Islet of Langerhans (tissue), 1 donor: ENCODE results near the gene CHST11.

Experiments
- FAIRE-seq: peaks from one replicate; lab custom pipeline; 2011; peaks lifted over from hg19 to GRCh38; lab: Jason Lieb, UNC

CHST11 gene

GRCh38 chr12:104456417-104456949, at the start of gene CHST11:
Gene CHST11, plus strand, starts transcription at chr12:104456948.
- FAIRE-seq = no peak

DNA sequence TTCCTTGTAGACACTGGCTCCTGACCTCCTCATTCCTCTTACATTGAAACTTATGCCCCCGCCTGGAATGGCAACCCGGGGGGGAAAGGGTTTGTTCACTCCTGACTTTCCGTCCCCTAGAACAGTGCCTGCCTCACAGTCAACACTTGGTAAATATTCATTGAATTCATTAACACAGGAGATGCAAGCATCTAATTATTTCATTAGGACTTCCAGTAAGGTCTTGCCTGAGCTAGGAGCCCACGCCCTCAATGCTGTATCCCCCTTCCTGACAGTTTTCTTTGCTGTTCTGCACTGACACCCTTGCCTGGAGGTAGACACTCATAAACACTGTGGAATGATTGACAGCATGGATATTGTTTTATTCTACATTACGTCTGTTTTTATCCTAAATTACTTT, 49.3 kb upstream of the CHST11 start:
- FAIRE-seq = no peak

GRCh38 chr12:104407922-104408321, 48.8 kb upstream of the CHST11 start:
- FAIRE-seq = no peak

- FAIRE-seq = no peak
These were observed 46.4 kb upstream of the CHST11 start for GRCh38 chr12:104410326-104410725.

- FAIRE-seq = no peak
These were observed 46.0 kb upstream of the CHST11 start for GRCh38 chr12:104410786-104411185.

GRCh38 chr12:104411826-104412641, 44.7 kb upstream of the CHST11 start:
- no peak for FAIRE-seq

- no peak for FAIRE-seq
These were observed 44.1 kb upstream of the CHST11 start for GRCh38 chr12:104412681-104413080.

- FAIRE-seq = no peak
These were observed 43.4 kb upstream of the CHST11 start for GRCh38 chr12:104413330-104413729.

- FAIRE-seq = no peak
These were observed 42.0 kb upstream of the CHST11 start for GRCh38 chr12:104414581-104415341.

DNA sequence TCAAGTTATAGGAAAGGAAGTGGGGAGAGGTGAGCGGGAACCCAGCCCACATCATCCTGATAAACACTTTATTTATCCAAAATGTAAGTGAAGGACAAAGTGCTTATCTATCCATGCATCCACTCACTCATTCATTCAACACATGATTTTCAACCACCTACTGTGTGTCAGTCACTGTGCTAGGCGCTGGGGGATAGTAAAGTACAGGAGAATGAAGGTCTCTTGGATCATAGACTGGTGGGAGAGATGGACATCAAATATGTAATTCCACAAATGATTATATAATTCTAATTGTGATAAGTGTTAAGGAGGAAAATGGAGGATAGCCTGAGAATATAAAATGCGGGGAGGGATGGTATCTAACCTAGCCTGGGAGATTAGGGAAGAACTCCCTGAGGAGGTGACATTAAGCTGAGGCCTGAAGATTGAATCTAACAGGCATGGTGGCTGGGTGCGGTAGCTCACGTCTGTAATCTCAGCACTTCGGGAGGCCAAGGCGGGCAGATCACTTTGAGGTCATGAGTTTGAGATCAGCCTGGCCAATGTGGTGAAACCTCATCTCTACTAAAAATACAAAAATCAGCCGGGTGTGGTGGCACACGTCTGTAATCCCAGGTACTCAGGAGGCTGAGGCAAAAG, 41.3 kb upstream of the CHST11 start:
- no peak for FAIRE-seq

GRCh38 chr12:104416136-104416535, 40.6 kb upstream of the CHST11 start:
- no peak for FAIRE-seq

DNA sequence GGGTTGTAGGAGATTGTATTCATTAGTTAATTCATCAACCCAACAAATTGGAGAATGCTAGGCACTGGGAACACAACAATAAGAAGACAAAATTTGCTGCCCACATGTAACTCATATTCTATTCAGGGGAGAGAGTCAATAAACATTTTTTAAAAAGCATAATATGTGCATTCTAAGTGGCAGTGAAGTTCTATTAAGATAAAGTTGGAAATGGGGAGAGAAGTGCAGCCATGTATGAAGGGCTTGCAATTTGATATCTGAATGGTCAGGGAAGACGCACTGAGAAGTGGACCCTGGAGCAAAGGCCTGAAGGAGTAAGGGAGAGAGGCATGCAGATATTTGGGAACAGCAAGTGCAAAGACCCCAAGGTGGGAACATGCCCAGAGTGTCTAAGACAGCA, 40.2 kb upstream of the CHST11 start:
- FAIRE-seq = no peak

DNA sequence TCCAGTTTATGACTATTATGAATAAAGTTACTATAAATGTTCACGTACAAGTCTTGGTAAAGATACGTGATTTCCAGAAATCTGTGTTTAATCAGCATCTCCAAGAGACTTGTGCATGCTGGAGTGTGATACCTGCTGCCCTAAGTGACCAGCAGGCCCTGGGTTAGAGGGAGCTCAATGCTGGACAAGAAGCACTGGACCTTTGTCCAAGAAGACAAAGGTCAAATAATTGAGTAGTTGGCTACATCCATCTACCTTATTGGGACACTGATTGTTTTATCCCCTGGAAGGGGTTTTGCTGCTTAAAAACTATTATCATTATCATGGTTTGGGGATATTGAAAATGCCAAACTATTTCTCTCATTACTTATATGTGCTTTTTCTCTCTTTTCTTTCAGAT, 37.0 kb upstream of the CHST11 start:
- FAIRE-seq = no peak

DNA sequence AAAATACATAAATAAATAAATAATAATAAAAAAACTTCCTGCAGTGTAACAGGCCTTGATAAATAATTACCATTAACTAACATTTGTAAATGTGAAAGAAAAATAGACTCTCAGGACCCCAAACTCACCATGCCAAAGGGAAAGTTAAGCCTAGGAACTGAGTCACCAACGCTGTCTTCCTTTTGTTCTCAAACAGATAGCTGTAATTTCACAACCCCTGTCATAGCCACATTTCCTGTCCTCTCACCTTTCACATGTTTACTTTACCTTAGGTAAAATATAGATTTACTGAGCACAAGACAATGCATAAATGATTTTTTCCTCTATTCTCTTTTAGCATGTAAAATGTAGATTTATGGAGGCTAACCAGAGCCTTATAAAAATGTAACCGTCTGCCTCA, 35.9 kb upstream of the CHST11 start:
- FAIRE-seq = no peak

GRCh38 chr12:104421343-104421742, 35.4 kb upstream of the CHST11 start:
- FAIRE-seq = no peak

GRCh38 chr12:104422441-104422840, 34.3 kb upstream of the CHST11 start:
- FAIRE-seq = no peak

DNA sequence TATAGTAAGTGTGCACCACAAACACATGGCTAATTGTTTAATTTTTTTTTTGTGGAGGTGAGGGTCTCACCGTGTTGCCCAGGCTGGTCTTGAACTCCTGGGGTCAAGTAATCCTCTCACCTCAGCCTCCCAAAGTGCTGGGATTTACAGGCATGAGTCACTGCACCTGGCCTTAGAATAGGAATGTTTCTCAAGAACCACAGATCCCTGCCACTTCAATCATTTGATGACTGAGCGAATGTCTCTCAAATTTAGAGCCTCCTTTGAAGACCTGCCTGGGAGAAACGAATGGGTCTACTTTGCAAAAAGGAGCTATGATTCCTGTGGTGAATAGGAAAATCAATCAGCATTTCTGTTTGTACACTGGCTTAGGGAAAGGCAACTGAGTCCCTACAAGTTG, 33.5 kb upstream of the CHST11 start:
- FAIRE-seq = no peak

- FAIRE-seq = no peak
These were observed 32.9 kb upstream of the CHST11 start for GRCh38 chr12:104423809-104424208.

DNA sequence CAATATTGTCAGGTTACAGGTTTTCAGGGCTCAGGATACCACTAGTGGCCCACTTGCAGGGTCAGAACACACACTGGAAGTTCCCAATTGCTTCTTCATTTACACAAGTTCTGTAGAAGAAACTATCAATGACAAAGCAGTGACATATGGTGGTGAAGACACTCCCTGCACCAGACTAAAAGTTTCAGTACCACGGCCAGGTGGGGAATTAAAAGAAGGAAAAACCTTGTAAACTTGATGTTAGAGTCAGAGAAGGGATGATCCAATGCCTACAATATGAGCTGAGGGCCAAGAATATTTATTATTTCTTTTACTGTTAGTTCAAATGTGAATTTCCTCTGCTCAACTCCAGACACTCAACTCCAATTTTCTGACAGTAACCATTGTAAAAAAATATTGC, 31.8 kb upstream of the CHST11 start:
- no peak for FAIRE-seq

- no peak for FAIRE-seq
These were observed 31.1 kb upstream of the CHST11 start for GRCh38 chr12:104425614-104426013.

- no peak for FAIRE-seq
These were observed 29.7 kb upstream of the CHST11 start for GRCh38 chr12:104426926-104427546.

GRCh38 chr12:104427547-104427938, 29.2 kb upstream of the CHST11 start:
- no peak for FAIRE-seq

DNA sequence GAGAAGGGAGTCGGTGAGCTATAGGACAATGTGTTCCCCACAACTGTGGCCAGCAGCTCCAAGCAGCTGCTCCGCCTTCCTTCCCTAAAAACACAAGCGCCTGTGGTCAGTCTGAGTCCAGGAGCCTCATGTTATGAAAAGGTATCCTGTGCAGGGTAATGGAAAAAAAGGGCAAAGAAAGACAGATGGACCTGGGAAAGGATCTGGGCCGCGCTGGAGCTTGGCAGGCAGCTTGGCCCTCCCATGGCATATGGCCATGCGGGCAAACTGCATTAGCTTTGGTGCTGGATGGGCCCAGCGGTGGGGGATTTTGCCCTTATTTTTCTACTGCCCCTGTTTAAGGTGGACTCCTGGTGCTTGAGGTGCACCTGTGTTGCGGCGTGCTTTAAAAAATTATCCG, 23.7 kb upstream of the CHST11 start:
- no peak for FAIRE-seq
